ENCODE data around the gene KRT71.
"Not testable (repeated sequence)": the region's sequence is repeated elsewhere in the genome, so short reads cannot be mapped to it uniquely, and the experiment has no call there.

KRT71 gene

DNA sequence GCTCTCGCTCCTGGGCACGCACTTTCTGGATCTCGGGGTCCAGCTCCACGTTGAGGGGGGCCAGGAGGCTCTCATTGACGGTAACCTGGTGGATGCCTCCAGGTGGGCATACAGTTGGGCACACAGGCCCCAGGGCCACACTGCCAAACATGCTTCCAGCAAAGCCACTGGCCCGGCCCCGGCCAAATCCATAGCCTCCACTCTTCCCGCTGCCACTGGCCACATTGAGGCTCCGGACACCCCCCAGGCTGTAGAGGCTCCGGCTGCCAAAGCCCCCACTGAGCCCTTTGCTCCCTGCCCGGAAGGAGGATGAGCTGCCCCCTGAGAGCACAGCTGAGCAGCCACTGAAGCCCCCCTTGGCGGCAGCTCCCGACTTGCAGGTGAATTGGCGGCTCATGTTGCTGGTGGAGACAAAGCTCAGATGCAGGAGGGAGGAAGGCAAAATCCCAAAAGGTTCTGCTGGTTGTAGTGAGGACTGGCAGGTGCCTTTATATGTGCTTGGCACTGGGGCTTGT is at the start of gene KRT71:
KRT71 (minus strand) TSS at position 465 of the 515 bp plus-strand sequence; CDS start at position 397, 68 bp downstream.
- no peak for DNase-seq

- DNase-seq = no peak
Measured at GRCh38 chr12:52602552-52602951, 49.6 kb upstream of the KRT71 start.

GRCh38 chr12:52601671-52602070 is 48.7 kb upstream of the KRT71 start:
- no peak for DNase-seq

DNA sequence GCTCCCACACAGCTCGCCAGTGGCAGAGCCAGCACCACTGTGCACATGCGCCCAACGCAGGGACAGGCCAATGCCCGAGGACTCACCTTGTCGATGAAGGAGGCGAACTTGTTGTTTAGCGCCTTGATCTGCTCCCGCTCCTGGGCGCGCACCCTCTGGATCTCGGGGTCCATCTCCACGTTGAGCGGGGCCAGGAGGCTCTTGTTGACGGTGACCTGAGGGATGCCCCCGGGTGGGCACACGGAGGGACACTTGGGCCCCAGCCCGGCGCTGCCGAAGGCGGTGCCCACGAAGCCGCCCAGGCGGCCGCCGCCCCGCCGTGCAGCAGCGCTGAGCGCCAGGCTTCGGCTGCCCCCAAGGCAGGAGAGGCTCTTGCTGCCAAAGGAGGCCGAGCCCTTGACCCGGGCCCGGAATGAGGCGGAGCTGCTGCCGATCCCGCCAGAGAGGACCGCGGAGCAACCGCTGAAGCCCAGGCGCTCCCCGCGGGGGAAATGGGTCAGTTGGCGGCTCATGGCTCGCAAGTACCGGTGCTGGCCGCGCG is 48.1 kb upstream of the KRT71 start, which contains the start of gene KRT72:
KRT72 (minus strand) TSS at position 523 of the 541 bp plus-strand sequence; CDS start at position 512, 11 bp downstream.
- DNase-seq = no peak

DNA sequence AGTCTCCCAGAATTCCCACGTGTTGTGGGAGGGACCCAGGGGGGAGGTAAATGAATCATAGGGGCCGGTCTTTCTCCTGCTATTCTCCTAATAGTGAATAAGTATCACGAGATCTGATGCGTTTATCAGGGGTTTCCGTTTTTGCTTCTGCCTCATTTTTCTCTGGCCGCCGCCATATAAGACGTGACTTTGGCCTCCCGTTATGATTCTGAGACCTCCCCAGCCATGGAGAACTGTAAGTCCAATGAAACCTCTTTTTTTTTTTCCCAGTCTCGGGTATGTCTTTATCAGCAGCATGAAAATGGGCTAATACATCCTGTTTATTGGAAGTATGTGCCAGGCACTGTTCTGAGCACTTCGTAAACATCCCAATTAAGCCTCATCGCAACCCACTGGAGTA is 47.5 kb upstream of the KRT71 start:
- no peak for DNase-seq

GRCh38 chr12:52600071-52600470 is 47.1 kb upstream of the KRT71 start:
- DNase-seq = no peak

DNA sequence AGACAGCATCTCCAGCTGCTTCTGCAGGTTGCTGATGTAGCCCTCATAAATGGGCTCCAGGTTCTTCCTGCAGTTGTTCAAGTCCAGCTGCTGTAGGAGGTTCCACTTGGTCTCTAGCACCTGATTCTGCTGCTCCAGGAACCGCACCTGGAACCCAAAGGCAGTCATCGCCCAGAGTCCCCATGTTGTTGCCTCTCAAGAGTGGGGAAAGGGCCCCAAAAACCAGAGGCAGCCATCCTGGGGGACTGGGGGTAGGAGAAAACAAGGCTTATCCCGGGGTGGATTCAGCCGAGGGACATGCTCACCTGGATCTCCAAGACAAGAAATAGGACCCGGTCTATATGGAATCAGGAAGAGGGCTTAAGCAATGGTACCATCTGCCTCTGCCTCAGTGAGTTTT is 46.0 kb upstream of the KRT71 start:
- no peak for DNase-seq

- DNase-seq = not testable (repeated sequence)
Measured at GRCh38 chr12:52594237-52594636, 41.3 kb upstream of the KRT71 start.

- no peak for DNase-seq
Measured at GRCh38 chr12:52591521-52591920, 38.6 kb upstream of the KRT71 start.

DNA sequence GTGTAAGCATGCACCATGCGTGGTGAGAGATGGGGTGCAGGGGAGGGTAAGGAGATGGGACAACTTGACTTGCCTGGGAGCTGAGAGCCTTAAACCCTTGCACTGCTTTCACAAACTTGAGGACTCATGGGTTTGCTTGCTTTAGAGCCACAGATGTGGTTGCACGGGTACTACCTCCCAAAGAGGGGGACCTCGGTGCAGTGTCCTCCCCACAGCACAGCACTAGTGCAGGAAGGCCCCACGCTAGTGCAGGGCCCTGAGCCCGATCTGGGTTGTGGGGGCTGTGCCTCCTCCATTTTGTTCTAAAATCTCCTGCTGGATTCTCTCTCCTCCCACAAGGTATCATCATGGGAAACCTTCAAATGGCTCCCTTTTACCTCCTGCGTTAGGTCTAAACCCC is 37.1 kb upstream of the KRT71 start:
- DNase-seq = no peak

DNA sequence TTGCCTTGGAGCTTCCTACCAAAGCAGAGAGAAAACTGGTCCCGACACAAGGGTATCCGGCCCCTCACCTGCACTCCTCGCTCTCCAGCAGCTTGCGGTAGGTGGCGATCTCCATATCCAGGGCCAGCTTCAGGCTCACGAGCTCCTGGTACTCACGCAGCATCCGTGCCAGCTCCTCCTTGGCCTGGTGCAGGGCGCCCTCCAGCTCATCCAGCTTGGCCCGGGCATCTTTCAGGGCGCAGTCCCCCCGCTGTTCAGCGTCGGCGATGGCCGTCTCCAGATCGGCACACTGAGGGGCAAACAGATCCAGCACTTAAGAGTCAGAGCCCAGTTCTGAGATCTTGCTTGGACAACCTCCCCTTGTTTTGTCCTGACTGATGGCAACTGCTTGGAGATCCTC is 34.6 kb upstream of the KRT71 start:
- DNase-seq = no peak

GRCh38 chr12:52585946-52586345 is 33.0 kb upstream of the KRT71 start:
- DNase-seq = no peak

DNA sequence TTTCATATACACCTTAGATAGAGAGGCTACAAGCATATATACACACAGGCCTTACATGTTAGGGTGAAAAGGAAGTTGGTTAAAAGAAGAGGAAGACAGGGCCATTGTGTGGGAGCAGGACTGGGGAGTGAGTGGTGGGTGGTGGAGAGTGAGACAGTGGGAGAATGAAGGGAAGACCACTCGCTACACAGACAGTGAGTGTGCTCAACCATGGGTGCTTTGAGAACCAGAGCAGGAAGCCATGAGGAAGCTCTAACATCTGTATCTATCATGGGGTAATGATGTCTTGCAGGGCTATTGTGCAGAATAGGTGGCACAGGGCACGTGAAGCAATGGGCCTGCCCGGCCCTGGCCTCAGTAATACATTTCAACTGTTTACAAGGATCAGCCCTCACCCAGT is 32.1 kb upstream of the KRT71 start:
- no peak for DNase-seq

GRCh38 chr12:52584156-52584682 is 31.3 kb upstream of the KRT71 start:
- no peak for DNase-seq

DNA sequence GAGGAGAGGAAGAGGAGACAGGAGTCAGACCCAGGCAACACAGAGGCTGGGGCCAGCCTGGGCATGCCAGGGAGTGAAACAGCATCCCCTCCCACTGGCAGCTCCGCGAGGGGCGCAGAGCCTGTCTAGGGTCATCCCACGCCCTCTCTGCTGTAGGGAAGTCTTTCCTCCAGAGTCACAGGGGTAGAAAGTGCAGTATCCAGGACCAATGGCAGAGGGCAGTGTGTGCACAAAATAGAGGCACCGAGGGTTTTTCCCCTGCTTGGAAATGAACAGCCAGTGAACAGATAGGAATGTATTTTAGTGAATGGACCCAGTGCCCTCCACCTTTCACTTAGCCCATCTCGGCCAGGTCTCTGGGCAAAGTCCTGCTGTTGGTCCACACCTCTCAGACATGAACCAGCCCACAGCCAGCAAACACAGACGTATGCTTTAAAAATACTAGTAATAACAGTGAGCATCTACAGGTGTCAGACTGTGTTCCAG is 30.1 kb upstream of the KRT71 start:
- DNase-seq = peak; percentile 25

DNA sequence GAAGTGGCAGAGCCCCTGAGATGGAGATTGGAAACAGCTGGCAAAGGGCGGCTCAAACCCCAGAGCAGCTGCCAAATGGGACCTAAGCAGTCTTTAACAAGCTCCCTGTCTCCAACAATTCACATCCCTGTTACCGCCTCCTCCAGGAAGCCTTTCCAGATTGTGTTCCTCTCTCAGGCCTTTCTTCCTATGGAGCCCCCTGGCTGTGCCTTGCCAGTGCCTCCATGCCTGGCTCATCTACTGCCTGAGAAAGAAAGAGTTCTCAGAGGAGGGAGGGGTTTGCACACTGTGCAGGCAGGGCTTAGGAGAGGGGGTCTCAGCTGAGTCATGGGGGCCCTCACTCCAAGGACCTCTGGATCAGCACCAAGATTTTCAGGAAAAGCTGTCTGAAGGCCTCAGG is 29.5 kb upstream of the KRT71 start:
- peak; percentile 12 for DNase-seq

DNA sequence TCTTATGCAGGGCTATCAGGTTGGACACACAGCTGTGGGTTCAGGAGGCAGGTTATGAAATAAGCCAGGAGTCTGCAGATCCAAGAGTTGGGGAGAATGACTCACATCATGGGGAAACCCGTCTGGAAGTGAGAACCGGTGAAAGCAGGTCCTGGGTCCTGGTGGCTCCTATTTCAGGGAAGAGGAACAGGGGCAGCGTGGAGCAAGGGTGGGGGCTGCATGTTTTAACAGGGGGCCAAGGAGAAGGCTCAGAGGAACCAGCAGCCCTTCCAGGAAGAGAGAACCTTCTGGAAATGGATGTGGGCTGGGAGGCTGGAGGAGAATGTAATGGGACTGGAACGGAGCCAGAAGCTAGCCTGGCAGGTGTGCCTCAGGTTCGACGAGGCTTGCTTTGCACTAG is 28.5 kb upstream of the KRT71 start:
- no peak for DNase-seq

DNA sequence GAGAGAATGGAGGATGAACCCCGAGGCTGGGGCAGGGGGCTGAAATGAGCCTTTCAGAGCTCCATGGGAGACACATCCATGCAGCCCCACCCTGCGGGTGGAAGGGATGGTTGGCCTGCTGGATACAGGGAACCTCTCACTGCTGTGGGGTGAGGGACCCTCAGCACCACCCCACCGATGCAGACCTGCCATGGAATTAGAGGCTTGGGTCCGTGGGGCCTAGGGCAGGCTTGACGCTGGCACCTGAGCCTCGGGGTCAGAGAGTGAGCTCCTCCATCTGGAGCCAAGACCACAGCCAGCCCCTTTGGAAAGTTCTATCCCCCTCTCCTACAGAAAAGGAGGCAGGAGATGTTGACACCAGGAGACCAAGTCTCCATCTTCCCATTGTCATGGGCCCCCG is 28.1 kb upstream of the KRT71 start:
- DNase-seq = no peak

GRCh38 chr12:52580496-52580895 is 27.6 kb upstream of the KRT71 start:
- DNase-seq = no peak

- no peak for DNase-seq
Measured at GRCh38 chr12:52579468-52580465, 26.8 kb upstream of the KRT71 start.

- no peak for DNase-seq
Measured at GRCh38 chr12:52578469-52578868, 25.5 kb upstream of the KRT71 start.

DNA sequence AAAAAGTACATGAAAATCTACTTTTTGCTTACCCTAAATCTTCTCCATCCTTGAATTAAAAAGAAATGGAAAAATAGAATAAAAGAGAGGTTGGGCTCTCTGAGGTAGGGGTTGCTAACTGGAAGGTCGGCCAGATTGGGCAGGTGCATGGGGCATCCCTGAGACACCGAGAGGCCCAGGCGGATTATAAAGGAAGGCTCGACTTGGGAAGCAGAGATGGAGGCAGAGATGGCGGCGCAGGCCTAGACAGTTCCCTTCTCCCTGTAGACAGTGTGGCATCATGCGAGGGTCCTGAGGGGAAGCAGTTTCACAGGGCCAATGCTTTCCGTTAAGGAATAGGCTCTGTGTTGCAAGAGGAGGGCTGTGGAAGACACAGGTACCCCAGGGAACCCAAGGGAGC is 24.4 kb upstream of the KRT71 start:
- no peak for DNase-seq

DNA sequence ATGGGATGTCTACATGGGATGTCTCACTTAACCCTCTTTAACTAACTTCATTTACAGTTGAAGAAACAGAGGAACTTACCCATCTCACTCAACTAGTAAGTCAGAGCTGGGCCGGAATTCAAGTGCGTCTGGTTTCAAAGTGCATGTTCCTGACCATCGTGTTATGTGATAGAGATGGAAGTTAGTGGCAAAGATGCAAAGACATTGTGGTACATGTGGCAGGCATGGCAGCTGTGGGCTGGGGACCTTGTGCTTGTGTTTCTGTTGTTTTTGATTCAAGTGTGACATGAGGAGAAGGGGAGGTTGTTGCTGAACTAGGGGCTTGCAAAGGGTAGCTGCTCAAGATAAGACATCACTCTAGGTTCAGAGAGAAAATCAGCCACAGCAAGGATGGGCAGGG is 23.0 kb upstream of the KRT71 start:
- DNase-seq = no peak

- DNase-seq = no peak
Measured at GRCh38 chr12:52575256-52575655, 22.3 kb upstream of the KRT71 start.

All from NCI-H524 treated with DMSO at 0.1 percent for 48 hours (cell line).